HepG2 (cell line): ENCODE results near the gene GFRA4. TPM values are rescaled to one million over a fixed set of nuclear protein-coding genes. Genes with fewer than 3 reads are reported as not detected.
A peak's percentile ranks its signal among the peaks of the same experiment; 100 is the strongest.

ENCODE experiments used
- ATAC-seq: fragments of 200-7000 bp; cut with Tn5 transposase; 3 replicates; pipeline ENCODE4 v1.9.1; 2020; ENCODE audit warnings: mild to moderate bottlenecking, moderate library complexity
- BruUV-seq: library from RNA; stranded (reverse); fragments of 400-500 nt; replicated peaks from 2 replicates; lab custom pipeline; 2021; lab: Mats Ljungman, UMichigan
- CTCF ChIA-PET: fragments of 300-600 bp; formaldehyde crosslinking; extraction: SDS; loops from one replicate; lab custom pipeline; 2021; ENCODE audit warnings: low total read pairs, inconsistent platforms, low intra/inter-chr PET ratio; lab: Yijun Ruan, JAX
- POLR2A ChIA-PET: fragments of 350-600 bp; sonication (Branson Sonifier 250); formaldehyde crosslinking; loops from one replicate; lab custom pipeline; 2020; ENCODE audit warnings: antibody characterized with exemption, inconsistent platforms; lab: Yijun Ruan, JAX
- DNase-seq: peaks from one replicate; pipeline ENCODE4 v3.0.0-alpha.2; 2015; ENCODE audit warnings: low spot score
- FAIRE-seq: peaks from 3 replicates; lab custom pipeline; 2011; peaks lifted over from hg19 to GRCh38; lab: Jason Lieb, UNC
- H2AFZ ChIP-seq: one replicate; pipeline ENCODE4 v1.6.1; 2011; ENCODE audit warnings: low read length, inconsistent platforms
- H3K27ac ChIP-seq: fragments of 300-600 bp; 3 replicates; pipeline ENCODE4 v1.8.0; 2011; ENCODE audit warnings: mixed run types, mild to moderate bottlenecking, mixed read lengths, low read length, inconsistent platforms; ENCODE audit not compliant: insufficient read depth; ENCODE audit errors: extremely low read length
- H3K27me3 ChIP-seq, 2 experiments: fragments of 200-600 bp in 1 of 2; 2 replicates in 1 of 2; 3 replicates in 1 of 2; pipeline versions ENCODE4 v1.6.0 to v1.8.0; 2011; ENCODE audit warnings: low read length in 2 of 2, mild to moderate bottlenecking in 2 of 2, moderate library complexity in 2 of 2, inconsistent platforms in 1 of 2; ENCODE audit not compliant: insufficient read depth in 2 of 2, control insufficient read depth in 1 of 2
- H3K36me3 ChIP-seq, 2 experiments: fragments of 200-600 bp in 1 of 2; replicated peaks in 1 of 2; 2 replicates in 1 of 2; 3 replicates in 1 of 2; pipeline versions ENCODE4 v1.5.1 to v1.8.0; 2011; ENCODE audit warnings: low read length in 2 of 2, inconsistent platforms in 1 of 2; ENCODE audit not compliant: insufficient read depth in 2 of 2, control insufficient read depth in 1 of 2
- H3K4me1 ChIP-seq: 2 replicates; pipeline ENCODE4 v1.5.1; 2012; ENCODE audit warnings: low read length, inconsistent platforms; ENCODE audit not compliant: insufficient read depth
- H3K4me2 ChIP-seq: 2 replicates; pipeline ENCODE4 v1.6.0; 2011; ENCODE audit warnings: low read depth, low read length, inconsistent platforms
- H3K4me3 ChIP-seq, 3 experiments: fragments of 200-600 bp in 1 of 3; sonication (generic), shearing (Covaris generic) in 1 of 3; replicated peaks in 1 of 3; 2 replicates each; pipeline ENCODE4 v1.5.1; 2011 to 2016; ENCODE audit warnings: low read length in 3 of 3, inconsistent platforms in 2 of 3, low read depth in 2 of 3, mild to moderate bottlenecking in 2 of 3, control low read depth in 1 of 3, mixed read lengths in 1 of 3; ENCODE audit not compliant: insufficient read depth in 1 of 3
- H3K79me2 ChIP-seq: one replicate; pipeline ENCODE4 v1.6.1; 2011; ENCODE audit warnings: low read length, inconsistent platforms; ENCODE audit not compliant: insufficient read depth
- H3K9ac ChIP-seq: 2 replicates; pipeline ENCODE4 v1.6.0; 2011; ENCODE audit warnings: mild to moderate bottlenecking, low read depth, low read length, inconsistent platforms; ENCODE audit not compliant: insufficient read depth
- H3K9me3 ChIP-seq: 2 replicates; pipeline ENCODE4 v1.5.1; 2012; ENCODE audit warnings: mild to moderate bottlenecking, low read length
- H4K20me1 ChIP-seq: 2 replicates; pipeline ENCODE4 v1.6.0; 2011; ENCODE audit warnings: inconsistent platforms, mild to moderate bottlenecking, low read length, moderate library complexity; ENCODE audit not compliant: insufficient read depth
- ASH2L ChIP-seq: fragments of 300-600, 200-600 bp; sonication (generic); IDR thresholded peaks from 2 replicates; pipeline ENCODE4 v1.7.0; 2017; ENCODE audit warnings: low read depth, mild to moderate bottlenecking, moderate library complexity, mixed read lengths, low read length; ENCODE audit not compliant: insufficient read length
- HNRNPLL ChIP-seq: fragments of 200-400 bp; formaldehyde crosslinking; IDR thresholded peaks from 2 replicates; pipeline ENCODE4 v1.6.1; 2017; ENCODE audit warnings: mild to moderate bottlenecking, low read depth, low read length; ENCODE audit not compliant: poor library complexity, severe bottlenecking
- MTF2 ChIP-seq: sonication (generic); formaldehyde crosslinking; IDR thresholded peaks from 2 replicates; pipeline ENCODE4 v1.5.0; 2020; ENCODE audit warnings: missing genetic modification reagents, borderline replicate concordance
- NR3C1 ChIP-seq: sonication (generic); formaldehyde crosslinking; IDR thresholded peaks from 2 replicates; pipeline ENCODE4 v1.4.0; 2020; ENCODE audit warnings: missing genetic modification reagents
- SNAPC2 ChIP-seq: sonication (generic); formaldehyde crosslinking; IDR thresholded peaks from 2 replicates; pipeline ENCODE4 v1.8.1; 2022; ENCODE audit warnings: mild to moderate bottlenecking, missing genetic modification reagents
- TBX3 ChIP-seq: fragments of 450-650 bp; IDR thresholded peaks from 2 replicates; pipeline ENCODE4 v1.6.1; 2017; ENCODE audit warnings: antibody characterized with exemption, mild to moderate bottlenecking, inconsistent platforms, borderline replicate concordance
- YEATS4 ChIP-seq: sonication (generic); formaldehyde crosslinking; IDR thresholded peaks from 2 replicates; pipeline ENCODE4 v1.4.0; 2020; ENCODE audit warnings: missing genetic modification reagents, borderline replicate concordance
- ZNF552 ChIP-seq: sonication (generic); formaldehyde crosslinking; IDR thresholded peaks from 2 replicates; pipeline ENCODE4 v1.9.0; 2022; ENCODE audit warnings: missing genetic modification reagents, mild to moderate bottlenecking, borderline replicate concordance
- ZNF891 ChIP-seq: sonication (generic); formaldehyde crosslinking; IDR thresholded peaks from 2 replicates; pipeline ENCODE4 v1.5.0; 2020; ENCODE audit warnings: mild to moderate bottlenecking, missing genetic modification reagents
- WGBS: methylation state at CpG from one replicate; pipeline ENCODE4 v1.1.6; 2017; ENCODE audit warnings: low lambda C conversion rate; 5-methylcytosine and 5-hydroxymethylcytosine counted together
- in situ Hi-C: cut with HindIII; loops from 2 replicates; pipeline ENCODE4 v1.10.0; 2017; ENCODE audit warnings: low pct_unique_long_range_greater_than_20kb; ENCODE audit not compliant: extremely low pct_ligation_motif_present
- intact Hi-C: fragments of 100-400 bp; cut with micrococcal nuclease; formaldehyde crosslinking; loops from one replicate; pipeline ENCODE4 v1.10.0; 2022; ENCODE audit not compliant: unreplicated experiment
- polyA plus RNA-seq, 8 experiments: library from polyadenylated mRNA; depleted of rRNA in 3 of 8; stranded (reverse) in 7 of 8; unstranded in 1 of 8; fragments of >200 nt; fragmentation: Illumina TruSeq in 4 of 8; extraction: Trizol in 4 of 8; gene quantifications; 2 replicates each; pipeline versions ENCODE4 v1.2.1 to v1.2.3, GENCODE V29; 2011 to 2016; ENCODE audit warnings: low read depth in 4 of 8, missing spikeins in 1 of 8, mixed read lengths in 1 of 8; ENCODE audit not compliant: insufficient read depth in 1 of 8
- total RNA-seq, 5 experiments: library from RNA; depleted of rRNA; stranded (reverse); fragments of >200 nt; fragmentation: Illumina TruSeq; extraction: Trizol; gene quantifications; 2 replicates each; pipeline ENCODE4 v1.2.3, GENCODE V29; 2016; ENCODE audit warnings: low read depth in 1 of 5

The GFRA4 gene
- total and polyA plus RNA-seq, 2 of the 13 experiments (the other 11 are each of a cell fraction or from before 2014, with no cell fraction given) = not detected

DNA sequence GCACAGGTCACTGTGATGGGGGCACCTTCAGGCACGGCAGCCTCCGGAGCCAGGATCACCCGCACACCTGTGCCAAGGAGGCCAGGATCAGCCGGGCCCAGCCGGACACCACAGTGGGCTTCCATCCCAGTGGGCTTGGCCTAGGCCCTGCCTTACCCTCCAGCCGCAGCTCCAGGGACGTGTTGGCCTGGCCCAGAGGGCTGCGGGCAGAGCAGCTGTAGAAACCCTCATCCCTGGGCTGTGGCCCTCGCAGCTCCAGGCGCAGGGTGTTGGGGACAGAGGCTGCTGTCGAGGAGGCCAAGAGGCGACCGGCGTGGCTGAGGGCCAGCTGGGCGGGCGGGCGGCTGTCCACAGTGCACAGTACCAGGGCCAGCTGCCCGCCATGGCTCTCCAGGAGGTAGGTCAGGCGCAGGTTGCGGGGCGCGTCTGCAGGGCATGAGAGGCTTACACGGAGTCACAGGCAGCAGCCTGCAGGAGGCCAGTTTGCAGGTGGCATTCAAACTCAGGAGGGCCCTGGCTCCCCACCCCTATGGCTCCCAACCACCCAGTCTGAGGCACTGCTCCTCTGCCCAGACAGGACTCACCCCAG, 29.6 kb upstream of the GFRA4 start:
- FAIRE-seq = no peak
- peaks cover 20 to 75% of the 10 kb centered on the region in 2 experiments; a peak in 4 of 5 replicates for H3K27me3 ChIP-seq
- no peak for DNase-seq
- H2AFZ ChIP-seq = no peak overlapping the region
- peaks cover 5% of the 10 kb centered on the region; the same call in 1 of the 2 replicates for H3K9me3 ChIP-seq
- no peaks in the 10 kb centered on the region for H3K79me2 ChIP-seq
- H3K4me1 ChIP-seq = peaks cover 9% of the 10 kb centered on the region; the same call in 1 of the 2 replicates
- no peak overlapping the region for H3K4me3 ChIP-seq
- TF ChIP-seq YEATS4 (CRISPR knock-in tag) = no peak
- peak; percentile 4 for TF ChIP-seq HNRNPLL
- 0 out of 2 replicates have a peak, but pooled peaks have one; percentile 27 for TF ChIP-seq MTF2 (CRISPR knock-in tag)
- TF ChIP-seq TBX3 = no peak
- intact Hi-C loops = no loop called here
- CTCF ChIA-PET = no interaction called here
- H3K27ac ChIP-seq = no peak overlapping the region
- no peak overlapping the region for H3K4me2 ChIP-seq
- ATAC-seq = no peak; the same call in 2 of the 3 replicates
- no peaks in the 10 kb centered on the region for H3K36me3 ChIP-seq
- WGBS = 82% methylated on average over 10 of the region's 23 CpGs
- POLR2A ChIA-PET = no interaction called here
- H3K9ac ChIP-seq = no peak overlapping the region
- H4K20me1 ChIP-seq = no peaks in the 10 kb centered on the region; the same call in 1 of the 2 replicates
- no TSS peak for BruUV-seq
- in situ Hi-C loops = no loop called here

DNA sequence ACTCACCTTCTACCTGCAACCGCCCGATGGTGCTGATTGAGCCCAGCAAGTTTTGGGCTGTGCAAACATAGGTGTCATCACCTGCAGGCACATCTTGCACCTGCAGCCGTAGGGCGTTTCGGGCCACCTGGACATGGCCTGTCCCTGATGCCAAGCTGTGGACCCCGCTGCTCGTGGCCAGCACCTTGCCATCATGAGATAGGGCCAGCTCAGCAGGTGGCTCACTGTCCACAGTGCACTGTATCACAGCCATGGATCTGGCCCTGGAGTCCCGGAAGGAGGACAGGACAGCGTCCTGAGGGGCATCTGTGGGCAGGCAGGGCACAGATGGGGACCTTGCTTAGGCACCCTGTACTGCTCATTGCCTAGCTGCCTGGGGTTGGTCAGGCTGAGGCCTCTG, 28.7 kb upstream of the GFRA4 start:
- CTCF ChIA-PET = no interaction called here
- H3K27ac ChIP-seq = no peak overlapping the region
- TF ChIP-seq SNAPC2 (CRISPR knock-in tag) = no peak
- 0 out of 2 replicates have a peak, but pooled peaks have one; percentile 21 for TF ChIP-seq ZNF891
- no peak for TF ChIP-seq ASH2L
- TF ChIP-seq NR3C1 (CRISPR knock-in tag) = no peak
- TF ChIP-seq ZNF552 = no peak
- TF ChIP-seq, all 625 proteins: peak for 1
- no peak overlapping the region for H3K9ac ChIP-seq
- POLR2A ChIA-PET = no interaction called here
- H3K4me2 ChIP-seq = no peak overlapping the region
- H3K27me3 ChIP-seq = peaks cover 16 to 71% of the 10 kb centered on the region in 2 experiments; a peak in 4 of 5 replicates
- intact Hi-C loops = no loop called here
- FAIRE-seq (no peak), ATAC-seq (peak; percentile 2; the same call in 2 of the 3 replicates), DNase-seq (no peak)
- peaks cover 9% of the 10 kb centered on the region; the same call in 1 of the 2 replicates for H3K4me1 ChIP-seq
- peaks cover 5% of the 10 kb centered on the region; the same call in 1 of the 2 replicates for H3K9me3 ChIP-seq
- H2AFZ ChIP-seq = no peak overlapping the region
- no peak overlapping the region for H3K4me3 ChIP-seq
- 50% methylated on average over 7 of the region's 9 CpGs for WGBS
- BruUV-seq = no TSS peak
- H3K79me2 ChIP-seq = no peaks in the 10 kb centered on the region
- in situ Hi-C loops = no loop called here
- H3K36me3 ChIP-seq = no peaks in the 10 kb centered on the region
- no peaks in the 10 kb centered on the region; the same call in 1 of the 2 replicates for H4K20me1 ChIP-seq
